K562 (cell line): ENCODE data around the gene CENPX. TPM values are rescaled to one million over a fixed set of nuclear protein-coding genes. Genes with fewer than 3 reads are reported as not detected.

Experiments used
- ATAC-seq: fragments of 200-7000 bp; cut with Tn5 transposase; 3 replicates; pipeline ENCODE4 v1.9.1; 2020; ENCODE audit warnings: moderate library complexity
- BruUV-seq: library from RNA; stranded (reverse); fragments of 400-500 nt; replicated peaks from 2 replicates; lab custom pipeline; 2021; lab: Mats Ljungman, UMichigan
- CTCF ChIA-PET: fragments of 300-600 bp; formaldehyde crosslinking; extraction: SDS; loops from one replicate; lab custom pipeline; 2021; ENCODE audit warnings: low intra/inter-chr PET ratio; lab: Yijun Ruan, JAX
- POLR2A ChIA-PET: fragments of 300-600, 350-650 bp; sonication (Branson Sonifier 250); formaldehyde crosslinking; extraction: SDS; loops from one replicate; lab custom pipeline; 2021; ENCODE audit warnings: antibody characterized with exemption, inconsistent platforms; lab: Yijun Ruan, JAX
- DNase-seq, 4 experiments: peaks; one replicate each; pipeline versions ENCODE4 v3.0.0 to v3.0.0-alpha.2; 2011 to 2018; ENCODE audit warnings: low spot score in 3 of 4, mixed read lengths in 3 of 4; ENCODE audit errors: extremely low read depth in 1 of 4
- FAIRE-seq: peaks from 2 replicates; lab custom pipeline; 2011; peaks lifted over from hg19 to GRCh38; lab: Jason Lieb, UNC
- H2AFZ ChIP-seq: 2 replicates; pipeline ENCODE4 v1.6.0; 2011; ENCODE audit warnings: low read depth, low read length, control low read depth, inconsistent platforms
- H3K27ac ChIP-seq: fragments of 200-600 bp; 3 replicates; pipeline ENCODE4 v1.8.0; 2011; ENCODE audit warnings: low read depth, mild to moderate bottlenecking, control low read depth, inconsistent platforms, low read length, moderate library complexity, mixed read lengths; ENCODE audit errors: extremely low read depth
- H3K27me3 ChIP-seq, 2 experiments: fragments of 300-600 bp in 1 of 2; 2 replicates in 1 of 2; 3 replicates in 1 of 2; pipeline versions ENCODE4 v1.6.0 to v1.8.0; 2011; ENCODE audit warnings: inconsistent platforms in 2 of 2, low read length in 2 of 2, mild to moderate bottlenecking in 1 of 2, mixed read lengths in 1 of 2, moderate library complexity in 1 of 2; ENCODE audit not compliant: control insufficient read depth in 2 of 2, insufficient read depth in 2 of 2
- H3K36me3 ChIP-seq: fragments of 300-600 bp; 3 replicates; pipeline ENCODE4 v1.8.0; 2011; ENCODE audit warnings: mild to moderate bottlenecking, low read length, inconsistent platforms; ENCODE audit not compliant: control insufficient read depth, insufficient read depth
- H3K4me1 ChIP-seq, 2 experiments: fragments of 200-600 bp in 1 of 2; replicated peaks in 1 of 2; 2 replicates in 1 of 2; 3 replicates in 1 of 2; pipeline versions ENCODE4 v1.5.1 to v1.8.0; 2011; ENCODE audit warnings: inconsistent platforms in 2 of 2, low read length in 2 of 2, mild to moderate bottlenecking in 1 of 2, mixed read lengths in 1 of 2, moderate library complexity in 1 of 2; ENCODE audit not compliant: control insufficient read depth in 2 of 2, insufficient read depth in 2 of 2
- H3K4me2 ChIP-seq: 2 replicates; pipeline ENCODE4 v1.6.1; 2011; ENCODE audit warnings: low read length, control low read depth, inconsistent platforms, mixed read lengths; ENCODE audit not compliant: insufficient read depth
- H3K4me3 ChIP-seq: fragments of 200-600 bp; sonication (generic), shearing (Covaris generic); 2 replicates; pipeline ENCODE4 v1.5.1; 2016; ENCODE audit warnings: control low read depth, inconsistent platforms
- H3K79me2 ChIP-seq: fragments of 200-600 bp; 3 replicates; pipeline ENCODE4 v1.8.0; 2011; ENCODE audit warnings: low read length, inconsistent platforms; ENCODE audit not compliant: control insufficient read depth, insufficient read depth
- H3K9ac ChIP-seq, 2 experiments: 2 replicates each; pipeline versions ENCODE4 v1.6.0 to v1.6.1; 2011; ENCODE audit warnings: low read depth in 2 of 2, low read length in 2 of 2, control low read depth in 1 of 2, inconsistent platforms in 1 of 2, mild to moderate bottlenecking in 1 of 2, mixed read lengths in 1 of 2; ENCODE audit not compliant: insufficient read depth in 1 of 2
- H3K9me1 ChIP-seq: one replicate; pipeline ENCODE4 v1.6.0; 2011; ENCODE audit warnings: inconsistent platforms, mild to moderate bottlenecking, low read length, moderate library complexity; ENCODE audit not compliant: control insufficient read depth, insufficient read depth
- H3K9me3 ChIP-seq: replicated peaks from 2 replicates; pipeline ENCODE4 v1.5.1; 2011; ENCODE audit warnings: low read depth, low read length, inconsistent platforms; ENCODE audit not compliant: control insufficient read depth, insufficient read depth
- H4K20me1 ChIP-seq: replicated peaks from 2 replicates; pipeline ENCODE4 v1.6.1; 2011; ENCODE audit warnings: low read length, inconsistent platforms, mixed read lengths; ENCODE audit not compliant: control insufficient read depth, insufficient read depth
- FOXJ3 ChIP-seq: sonication (generic); formaldehyde crosslinking; IDR thresholded peaks from 2 replicates; pipeline ENCODE4 v1.4.0; 2020; ENCODE audit warnings: mild to moderate bottlenecking, missing genetic modification reagents
- POLR2G ChIP-seq: fragments of 200-400 bp; formaldehyde crosslinking; IDR thresholded peaks from 2 replicates; pipeline ENCODE4 v1.6.1; 2017; ENCODE audit warnings: low read depth, mild to moderate bottlenecking, antibody characterized with exemption, low read length, moderate library complexity
- PRDM10 ChIP-seq: fragments of 450-650 bp; IDR thresholded peaks from 2 replicates; pipeline ENCODE4 v1.6.1; 2018; ENCODE audit not compliant: partially characterized antibody
- SIN3A ChIP-seq, 2 experiments: fragments of 150-350 bp in 1 of 2; IDR thresholded peaks; 2 replicates each; pipeline ENCODE4 v1.6.1; 2011 to 2016; ENCODE audit warnings: borderline replicate concordance in 2 of 2, low read depth in 2 of 2, low read length in 2 of 2, mild to moderate bottlenecking in 2 of 2, moderate library complexity in 2 of 2; ENCODE audit not compliant: control insufficient read depth in 1 of 2
- TCF3 ChIP-seq: sonication (generic); formaldehyde crosslinking; IDR thresholded peaks from 2 replicates; pipeline ENCODE4 v1.4.0; 2020; ENCODE audit warnings: mild to moderate bottlenecking, missing genetic modification reagents
- TFE3 ChIP-seq: fragments of 450-650 bp; formaldehyde crosslinking; IDR thresholded peaks from 2 replicates; pipeline ENCODE4 v1.4.0; 2020; ENCODE audit warnings: mild to moderate bottlenecking, mixed read lengths
- USF1 ChIP-seq: sonication (generic); formaldehyde crosslinking; IDR thresholded peaks from 2 replicates; pipeline ENCODE4 v1.9.0; 2022; ENCODE audit warnings: mild to moderate bottlenecking, missing genetic modification reagents
- WGBS: fragments of 100-300 bp; shearing (Covaris generic); methylation state at CpG from one replicate; pipeline ENCODE4 v1.1.6; 2016; ENCODE audit warnings: low coverage, mixed read lengths; ENCODE audit not compliant: insufficient coverage; ENCODE audit errors: missing lambda C conversion rate; 5-methylcytosine and 5-hydroxymethylcytosine counted together
- in situ Hi-C: fragments of 300-500 bp; cut with MboI; formaldehyde crosslinking; loops from 4 replicates; pipeline ENCODE4 v1.15.0; 2018; ENCODE audit warnings: inconsistent platforms, mixed read lengths
- intact Hi-C: fragments of 100-400 bp; cut with micrococcal nuclease; formaldehyde crosslinking; loops from 2 replicates; pipeline ENCODE4 v1.14.2; 2022
- polyA plus RNA-seq, 8 experiments: library from polyadenylated mRNA; depleted of rRNA in 4 of 8; stranded (reverse) in 5 of 8; unstranded in 3 of 8; fragments of >200 nt; fragmentation: Nextera tagmentation in 2 of 8; fragmentation: Illumina TruSeq in 1 of 8; extraction: Ambion mirVana in 2 of 8; extraction: Trizol in 1 of 8; gene quantifications; 2 replicates each; pipeline versions ENCODE4 v1.2.1 to v1.2.3, GENCODE V29; 2011 to 2014; ENCODE audit warnings: inconsistent platforms in 1 of 8, missing spikeins in 1 of 8
- total RNA-seq, 7 experiments: library from RNA; depleted of rRNA in 6 of 7; stranded (reverse); fragments of >200 nt in 6 of 7; fragmentation: Illumina TruSeq in 2 of 7; extraction: Trizol in 2 of 7; gene quantifications; 2 replicates each; pipeline versions ENCODE4 v1.2.1 to v1.2.3, GENCODE V29; 2011 to 2021; ENCODE audit warnings: low replicate concordance in 1 of 7

Gene CENPX
- total and polyA plus RNA-seq, 9 of the 15 experiments (the other 6 are each of a cell fraction or from before 2014, with no cell fraction given): 32.7 to 352 (median 127) TPM

- CTCF ChIA-PET: no interaction called here
- in situ Hi-C loops: no loop called here
- no peak for DNase-seq
Observed at GRCh38 chr17:82045936-82046484, 23.3 kb upstream of the CENPX start.

GRCh38 chr17:82043507-82043906, 20.8 kb upstream of the CENPX start:
- H3K79me2 ChIP-seq: no peaks in the 10 kb centered on the region
- H3K4me3 ChIP-seq: no peak overlapping the region
- ChIA-PET POLR2A (interaction anchor here (0.7 to 1.7 kb wide), 3 partner anchors 9 to 1127 kb away, joined by 3 to 6 read pairs (median 5); no protein-coding TSS in a partner anchor), CTCF (no interaction called here)
- in situ Hi-C loops: no loop called here
- H4K20me1 ChIP-seq: no peaks in the 10 kb centered on the region
- H3K4me1 ChIP-seq: peaks cover 0 to 52% of the 10 kb centered on the region in 2 experiments; a peak in 3 of 5 replicates
- no peaks in the 10 kb centered on the region for H3K27me3 ChIP-seq
- H3K4me2 ChIP-seq: no peak overlapping the region
- WGBS: 52% methylated on average over 16 of the region's 16 CpGs
- H3K27ac ChIP-seq: no peak overlapping the region
- BruUV-seq: no TSS peak
- peak overlapping the region; percentile 65 for H2AFZ ChIP-seq
- ATAC-seq (peak; percentile 75), FAIRE-seq (no peak), DNase-seq (no peak)
- peak overlapping the region in 1 of 2 experiments; percentile 74; a peak in 2 of 4 replicates for H3K9ac ChIP-seq
- no peaks in the 10 kb centered on the region for H3K9me3 ChIP-seq
- peaks cover 15% of the 10 kb centered on the region; the same call in 2 of the 3 replicates for H3K36me3 ChIP-seq
- intact Hi-C loops: no loop called here
- peaks cover 2% of the 10 kb centered on the region for H3K9me1 ChIP-seq
- peak; percentile 37 for TF ChIP-seq PRDM10
- no peak for TF ChIP-seq SIN3A (IDR thresholded peaks at IDR 0.05; ENCODE audit: borderline replicate concordance in 2 of 2, control insufficient read depth in 1 of 2, low read depth in 2 of 2, low read length in 2 of 2)
- TF ChIP-seq FOXJ3 (CRISPR knock-in tag): no peak
- no peak for TF ChIP-seq TFE3

More at GRCh38 chr17:82045936-82046484, 23.3 kb upstream of the CENPX start:
- FAIRE-seq (peak; percentile 29), ATAC-seq (no peak; the same call in 2 of the 3 replicates)
- Histone ChIP-seq H3K9ac (peak overlapping the region in 1 of 2 experiments; percentile 61; a peak in 1 of 4 replicates), H3K36me3 (peaks cover 36% of the 10 kb centered on the region; the same call in 2 of the 3 replicates), H4K20me1 (no peaks in the 10 kb centered on the region), H3K4me2 (no peak overlapping the region), H3K4me1 (peaks cover 5 to 62% of the 10 kb centered on the region in 2 experiments; a peak in 3 of 5 replicates), H3K27me3 (no peaks in the 10 kb centered on the region), H3K27ac (no peak overlapping the region), H3K9me1 (peaks cover 2% of the 10 kb centered on the region), H3K79me2 (peaks cover 8% of the 10 kb centered on the region; the same call in 2 of the 3 replicates), H3K9me3 (no peaks in the 10 kb centered on the region), H3K4me3 (no peak overlapping the region), H2AFZ (no peak overlapping the region)
- intact Hi-C loops: no loop called here
- TF ChIP-seq TCF3 (CRISPR knock-in tag): no peak
- peak; percentile 27; the same call in 1 of the 2 replicates for TF ChIP-seq POLR2G
- TF ChIP-seq USF1 (CRISPR knock-in tag): peak; percentile 34; the same call in 1 of the 2 replicates
- POLR2A ChIA-PET: no interaction called here
- BruUV-seq: no TSS peak
- WGBS: 61% methylated on average over 14 of the region's 14 CpGs
